Kidney epithelial cell (primary cell): ENCODE data around the gene SPTLC1. TPM values are rescaled to one million over a fixed set of nuclear protein-coding genes. Genes with fewer than 3 reads are reported as not detected.

Experiments
- DNase-seq: peaks from one replicate; pipeline ENCODE4 v3.0.0-alpha.2; 2010; ENCODE audit warnings: low read depth
- H3K27me3 ChIP-seq: 2 replicates; pipeline ENCODE4 v1.6.0; 2011; ENCODE audit warnings: low read length; ENCODE audit not compliant: control insufficient read depth, insufficient read depth
- H3K36me3 ChIP-seq: 2 replicates; pipeline ENCODE4 v1.5.1; 2011; ENCODE audit warnings: low read length; ENCODE audit not compliant: control insufficient read depth, insufficient read depth
- H3K4me3 ChIP-seq: 2 replicates; pipeline ENCODE4 v1.5.1; 2011; ENCODE audit warnings: low read depth, mild to moderate bottlenecking, control low read depth, low read length
- total RNA-seq: library from RNA; depleted of rRNA; stranded (reverse); fragments of >200 nt; gene quantifications from 2 replicates; pipeline ENCODE4 v1.2.3, GENCODE V29; 2015
- TF ChIP-seq, protein P1 (sequence below): IDR thresholded peaks from 2 replicates; pipeline ENCODE4 v1.5.1; 2011; ENCODE audit warnings: mild to moderate bottlenecking, moderate library complexity, low read length, control low read depth, inconsistent platforms; ENCODE audit not compliant: insufficient read depth, poor library complexity, severe bottlenecking

The SPTLC1 gene
- total RNA-seq, 1 donor from 2014 or later: 103 TPM

- TF ChIP-seq, protein P1, sequence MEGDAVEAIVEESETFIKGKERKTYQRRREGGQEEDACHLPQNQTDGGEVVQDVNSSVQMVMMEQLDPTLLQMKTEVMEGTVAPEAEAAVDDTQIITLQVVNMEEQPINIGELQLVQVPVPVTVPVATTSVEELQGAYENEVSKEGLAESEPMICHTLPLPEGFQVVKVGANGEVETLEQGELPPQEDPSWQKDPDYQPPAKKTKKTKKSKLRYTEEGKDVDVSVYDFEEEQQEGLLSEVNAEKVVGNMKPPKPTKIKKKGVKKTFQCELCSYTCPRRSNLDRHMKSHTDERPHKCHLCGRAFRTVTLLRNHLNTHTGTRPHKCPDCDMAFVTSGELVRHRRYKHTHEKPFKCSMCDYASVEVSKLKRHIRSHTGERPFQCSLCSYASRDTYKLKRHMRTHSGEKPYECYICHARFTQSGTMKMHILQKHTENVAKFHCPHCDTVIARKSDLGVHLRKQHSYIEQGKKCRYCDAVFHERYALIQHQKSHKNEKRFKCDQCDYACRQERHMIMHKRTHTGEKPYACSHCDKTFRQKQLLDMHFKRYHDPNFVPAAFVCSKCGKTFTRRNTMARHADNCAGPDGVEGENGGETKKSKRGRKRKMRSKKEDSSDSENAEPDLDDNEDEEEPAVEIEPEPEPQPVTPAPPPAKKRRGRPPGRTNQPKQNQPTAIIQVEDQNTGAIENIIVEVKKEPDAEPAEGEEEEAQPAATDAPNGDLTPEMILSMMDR: no peak
- no peaks in the 10 kb centered on the region for H3K27me3 ChIP-seq
- DNase-seq: no peak
- H3K36me3 ChIP-seq: no peaks in the 10 kb centered on the region
- H3K4me3 ChIP-seq: no peak overlapping the region
Observed at GRCh38 chr9:92071634-92072033, 43.6 kb downstream of the SPTLC1 start.

DNA sequence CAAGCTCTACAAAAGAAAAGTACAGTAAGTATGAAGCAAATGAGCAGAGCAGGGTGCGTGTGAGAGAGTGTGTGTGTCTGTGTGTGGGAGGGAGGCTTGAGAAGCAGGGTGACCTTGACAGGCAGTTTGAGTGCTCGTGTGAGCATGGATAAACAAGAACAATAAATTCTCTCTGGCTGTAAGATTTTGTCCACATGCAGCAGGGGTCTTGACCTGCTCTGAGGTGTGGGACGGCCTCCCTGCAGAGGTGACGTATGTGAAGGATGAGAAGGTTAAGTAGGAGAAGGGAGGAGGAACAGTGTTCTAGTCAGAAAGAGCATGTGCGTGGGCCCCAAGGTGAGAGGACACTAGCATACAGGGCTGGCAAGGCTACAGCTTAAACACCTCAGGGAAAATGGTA lies 49.0 kb downstream of the SPTLC1 start:
- Histone ChIP-seq H3K4me3 (no peak overlapping the region), H3K36me3 (no peaks in the 10 kb centered on the region), H3K27me3 (no peaks in the 10 kb centered on the region)
- TF ChIP-seq, protein P1: no peak
- no peak for DNase-seq

- Histone ChIP-seq H3K27me3 (no peaks in the 10 kb centered on the region), H3K4me3 (no peak overlapping the region), H3K36me3 (no peaks in the 10 kb centered on the region)
- TF ChIP-seq, protein P1: no peak
- no peak for DNase-seq
Observed at GRCh38 chr9:92064711-92065110, 50.5 kb downstream of the SPTLC1 start.

DNA sequence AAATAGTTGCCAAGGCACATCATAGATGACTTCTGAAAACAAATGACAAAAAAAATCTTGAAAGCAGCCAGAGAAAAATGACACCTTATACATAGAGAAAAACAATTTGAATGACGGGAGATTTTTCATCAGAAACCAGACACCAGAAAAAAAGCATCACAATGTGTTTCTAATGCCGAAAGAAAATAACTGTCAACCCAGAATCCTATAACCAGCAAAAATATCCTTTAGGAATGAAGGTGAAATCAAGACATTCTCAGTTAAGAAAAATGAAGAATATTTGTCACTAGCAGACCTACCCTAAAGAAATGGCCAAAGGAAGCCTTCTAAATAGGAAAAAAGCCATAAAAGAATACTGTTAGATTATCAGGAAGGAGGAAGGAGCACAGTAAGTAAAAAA lies 54.0 kb downstream of the SPTLC1 start:
- no peaks in the 10 kb centered on the region for H3K36me3 ChIP-seq
- TF ChIP-seq, protein P1: no peak
- H3K4me3 ChIP-seq: no peak overlapping the region
- no peaks in the 10 kb centered on the region for H3K27me3 ChIP-seq
- no peak for DNase-seq

- Histone ChIP-seq H3K27me3 (no peaks in the 10 kb centered on the region), H3K4me3 (no peak overlapping the region), H3K36me3 (no peaks in the 10 kb centered on the region)
- DNase-seq: no peak
- TF ChIP-seq, protein P1: no peak
Observed at GRCh38 chr9:92059661-92060060, 55.6 kb downstream of the SPTLC1 start.

GRCh38 chr9:92058723-92059444 lies 56.3 kb downstream of the SPTLC1 start:
- no peaks in the 10 kb centered on the region for H3K27me3 ChIP-seq
- H3K36me3 ChIP-seq: no peaks in the 10 kb centered on the region
- TF ChIP-seq, protein P1: no peak
- no peak overlapping the region for H3K4me3 ChIP-seq
- DNase-seq: no peak
